Activated CD4-positive, alpha-beta T cell treated with anti-CD3 and anti-CD28 coated beads for 24 hours (primary cell): ENCODE measurements around the gene RAB29.

Source experiments
- DNase-seq, 2 donors: peaks; one replicate each; pipeline ENCODE4 v3.0.0-alpha.2; 2020; ENCODE audit warnings: low read depth in 2 of 2

RAB29 gene

DNA sequence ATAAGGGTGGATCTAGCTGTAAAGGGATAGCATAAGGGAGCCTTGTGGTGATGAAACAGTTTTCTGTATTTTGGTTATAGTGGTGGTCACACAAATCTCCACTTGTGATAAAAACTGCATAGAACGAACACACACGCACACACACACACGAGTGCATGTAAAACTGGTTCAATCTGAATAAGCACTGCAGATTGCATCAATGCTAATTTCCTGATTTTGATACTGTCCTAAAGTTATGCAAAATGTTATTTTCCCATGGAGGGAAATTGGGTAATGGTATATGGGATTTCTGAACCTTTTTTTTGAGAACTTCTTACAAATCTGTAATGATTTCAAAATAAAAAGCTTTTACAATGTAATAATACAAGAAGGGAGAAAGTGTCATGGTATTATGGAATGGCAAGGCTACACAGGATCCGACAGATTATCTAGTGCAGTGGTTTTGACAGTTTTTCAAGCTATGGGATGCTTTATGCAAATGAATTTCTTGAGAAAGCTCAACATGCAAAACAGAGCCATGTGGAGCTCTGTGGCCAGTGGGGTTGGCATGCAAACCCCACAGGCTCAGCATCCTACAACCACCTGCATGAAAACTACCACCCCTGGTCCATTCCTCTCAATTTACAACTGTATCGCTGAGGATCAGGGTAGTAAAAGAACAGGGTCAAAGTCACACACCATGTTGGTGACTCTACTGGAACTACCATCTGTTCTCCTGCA is 18.9 kb upstream of the RAB29 start:
- DNase-seq = no peak

DNA sequence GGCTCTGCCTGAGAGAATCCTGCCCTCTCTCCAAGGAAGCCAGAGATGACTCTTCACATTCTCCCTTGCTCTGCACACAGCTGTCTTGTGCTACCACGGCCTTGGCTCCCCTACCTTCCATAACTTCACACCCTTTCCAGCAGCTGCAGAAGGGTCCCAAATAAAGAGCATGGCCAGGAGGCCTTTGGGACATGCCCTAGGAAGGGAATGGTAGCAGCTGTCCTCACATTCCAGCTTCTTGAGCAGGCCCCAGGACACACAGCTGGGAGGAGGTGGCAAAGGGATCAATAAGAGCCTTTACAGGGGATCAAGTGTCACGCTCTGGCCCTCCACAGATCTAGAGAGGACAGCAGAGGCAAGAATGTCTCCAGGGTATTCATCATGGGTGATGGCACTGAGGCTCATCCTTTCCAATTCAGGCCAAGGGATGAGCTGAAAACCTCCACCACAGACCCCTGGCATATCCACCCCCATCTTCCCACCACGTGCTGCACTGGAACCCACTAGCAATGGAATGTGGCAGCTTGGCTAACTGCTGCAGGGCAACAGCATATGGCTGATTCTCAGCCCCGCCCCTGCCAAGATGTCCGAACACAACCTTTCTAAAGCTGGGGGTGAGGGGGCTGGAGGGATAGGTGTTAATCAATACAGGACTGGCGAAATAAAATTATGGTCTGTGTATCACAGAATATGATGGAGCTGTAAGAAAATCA is 17.8 kb upstream of the RAB29 start:
- no peak for DNase-seq

DNA sequence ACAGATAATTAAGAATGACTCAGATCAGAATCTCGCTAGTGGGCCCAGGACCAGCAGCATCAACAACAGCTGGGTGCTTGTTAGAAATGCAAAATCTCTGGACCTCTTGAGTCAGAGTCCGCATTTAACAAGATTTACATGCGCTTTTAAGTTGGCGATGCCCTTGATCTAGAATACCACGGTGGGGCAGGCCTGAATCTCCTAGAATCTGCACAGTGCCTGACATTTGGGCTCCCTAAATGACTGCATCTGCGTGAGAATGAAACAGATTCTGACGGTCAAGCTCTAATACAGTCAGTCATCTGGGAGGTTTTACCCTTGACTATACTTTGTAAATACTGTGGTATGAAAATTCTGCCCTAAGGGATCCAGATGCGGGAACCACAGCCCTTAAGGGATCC is 17.2 kb upstream of the RAB29 start:
- no peak for DNase-seq

DNA sequence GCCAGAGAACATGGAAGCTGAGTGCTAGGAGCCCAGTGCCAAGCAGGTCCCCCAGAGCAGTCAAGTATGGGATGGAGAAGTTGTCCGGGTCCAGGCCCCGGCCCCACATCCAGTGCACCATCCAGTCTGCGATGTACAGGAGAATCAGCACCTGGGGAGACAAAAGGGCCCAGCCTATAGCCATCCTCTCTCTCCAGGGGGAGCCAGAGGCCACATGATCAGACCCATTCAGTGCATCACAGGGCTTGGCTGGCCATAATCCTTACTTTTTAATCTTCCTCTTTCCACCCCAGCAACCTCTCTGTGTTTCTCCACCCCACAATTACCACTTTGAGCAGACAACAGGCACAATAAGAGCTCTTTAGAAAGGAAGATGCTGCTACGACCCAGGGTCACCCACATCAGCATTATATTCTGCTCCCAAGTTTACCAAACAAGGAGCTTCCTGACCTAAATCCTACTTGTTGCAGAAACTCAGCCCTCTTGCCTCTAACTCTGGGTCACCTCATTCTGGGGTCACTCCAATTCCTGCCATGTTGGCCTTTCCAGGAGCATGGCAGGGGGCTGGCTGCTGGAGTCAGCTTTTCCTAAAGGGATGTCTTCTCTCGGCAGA is 16.4 kb upstream of the RAB29 start:
- DNase-seq = peak in 1 of 2 donors; percentile 38

DNA sequence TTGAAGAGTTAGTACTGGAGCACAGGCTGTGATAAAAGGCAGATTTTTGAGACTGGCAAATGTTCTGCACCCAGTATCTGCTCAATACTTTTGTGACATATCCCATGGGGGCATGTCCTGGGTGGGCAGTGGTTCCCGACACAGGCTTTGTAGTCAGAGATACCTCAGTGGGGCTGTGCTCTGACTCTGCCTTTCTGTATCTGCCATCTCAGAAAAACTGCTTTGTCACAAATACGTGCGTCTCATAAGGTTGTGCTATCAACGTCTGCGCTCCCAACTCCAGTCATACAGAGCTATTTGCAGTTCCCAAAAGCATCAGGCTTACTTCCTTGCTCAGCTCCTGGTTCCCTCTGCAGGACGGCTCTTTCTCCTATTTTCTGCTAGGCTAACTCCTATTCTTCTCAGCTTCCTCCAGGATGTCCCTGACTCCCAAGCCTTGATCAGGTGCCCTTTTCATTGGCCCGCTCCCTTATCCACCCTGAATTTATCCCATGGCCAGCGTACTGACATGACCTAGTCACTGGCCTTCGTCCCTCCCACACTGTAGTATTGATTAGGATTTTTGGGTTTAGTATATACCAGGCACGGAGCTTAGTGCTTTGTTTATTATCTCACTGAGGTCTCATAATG is 12.1 kb upstream of the RAB29 start:
- no peak for DNase-seq

DNA sequence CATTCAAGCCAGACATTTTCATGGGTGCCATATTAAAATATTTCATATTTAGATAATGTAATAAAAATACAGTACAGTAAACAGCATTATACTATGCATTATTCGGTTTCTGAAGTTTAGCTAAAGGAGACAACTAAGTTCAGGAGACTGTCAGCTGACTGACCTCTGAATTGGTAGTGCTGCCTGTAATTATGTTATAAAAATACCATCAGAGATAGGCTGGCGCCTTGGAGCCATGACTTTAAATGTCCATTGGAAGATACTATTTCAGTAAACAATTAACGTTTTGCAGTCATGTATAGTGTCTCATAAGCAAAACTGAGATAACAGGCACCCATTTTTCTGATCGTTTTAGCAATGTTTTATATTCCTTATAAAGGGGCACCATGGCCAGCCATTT is 11.3 kb upstream of the RAB29 start:
- DNase-seq = no peak

DNA sequence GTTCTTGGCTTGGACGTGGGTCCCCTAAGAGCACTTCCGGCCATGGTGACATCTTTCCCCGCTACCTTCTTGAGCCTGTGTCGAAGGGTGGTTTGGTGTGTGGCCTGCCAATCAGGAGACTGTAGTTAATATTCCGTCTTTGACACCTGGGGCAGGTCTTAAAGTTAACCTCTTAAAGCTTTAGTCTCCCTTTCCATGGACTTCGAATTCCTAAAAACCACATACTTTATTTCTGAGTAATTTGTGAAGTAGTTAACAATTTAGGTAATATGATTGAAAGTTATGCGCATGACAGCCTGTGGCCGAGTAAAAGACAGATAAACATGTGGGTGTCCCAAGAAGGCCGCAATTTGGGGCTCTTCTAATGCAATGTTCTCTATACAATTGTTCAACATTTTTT is 10.2 kb upstream of the RAB29 start:
- no peak for DNase-seq

DNA sequence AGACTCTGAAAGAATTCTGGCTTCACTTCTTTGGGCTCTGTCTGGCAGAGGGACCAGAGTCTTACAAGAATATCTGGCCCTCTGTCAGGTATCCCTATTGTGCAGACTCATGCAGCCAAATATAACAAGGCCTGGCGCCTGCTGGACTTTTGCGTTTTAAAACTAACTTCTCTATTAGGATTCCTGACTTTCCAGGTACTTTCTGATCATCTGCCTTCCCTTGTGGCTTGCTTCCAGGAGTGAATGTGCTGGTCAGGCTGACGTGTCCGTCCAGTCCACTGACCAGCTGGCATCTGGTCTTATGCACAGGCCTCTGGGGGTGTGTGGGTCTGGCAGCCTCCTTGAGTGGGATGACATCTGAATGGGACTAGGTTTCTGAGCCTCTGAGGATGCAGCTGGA is 8.6 kb upstream of the RAB29 start:
- no peak for DNase-seq

DNA sequence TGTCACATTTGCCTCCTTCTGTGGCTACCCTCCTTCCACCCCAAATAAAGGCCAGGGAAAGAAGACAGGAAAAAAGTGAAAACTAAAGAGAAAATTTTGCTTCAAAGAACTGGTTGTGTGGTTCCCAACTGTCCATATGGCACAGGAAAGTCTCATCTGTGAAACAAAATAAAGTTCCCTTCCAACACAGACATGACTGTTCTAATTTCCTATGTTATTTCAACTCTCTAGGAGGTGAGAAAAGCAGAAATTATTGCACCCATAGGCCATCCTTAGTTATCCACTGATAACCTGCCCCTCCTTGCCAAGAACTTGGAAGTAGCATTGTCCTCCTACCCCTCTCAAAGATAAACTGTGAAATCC is 8.1 kb upstream of the RAB29 start:
- DNase-seq = no peak

DNA sequence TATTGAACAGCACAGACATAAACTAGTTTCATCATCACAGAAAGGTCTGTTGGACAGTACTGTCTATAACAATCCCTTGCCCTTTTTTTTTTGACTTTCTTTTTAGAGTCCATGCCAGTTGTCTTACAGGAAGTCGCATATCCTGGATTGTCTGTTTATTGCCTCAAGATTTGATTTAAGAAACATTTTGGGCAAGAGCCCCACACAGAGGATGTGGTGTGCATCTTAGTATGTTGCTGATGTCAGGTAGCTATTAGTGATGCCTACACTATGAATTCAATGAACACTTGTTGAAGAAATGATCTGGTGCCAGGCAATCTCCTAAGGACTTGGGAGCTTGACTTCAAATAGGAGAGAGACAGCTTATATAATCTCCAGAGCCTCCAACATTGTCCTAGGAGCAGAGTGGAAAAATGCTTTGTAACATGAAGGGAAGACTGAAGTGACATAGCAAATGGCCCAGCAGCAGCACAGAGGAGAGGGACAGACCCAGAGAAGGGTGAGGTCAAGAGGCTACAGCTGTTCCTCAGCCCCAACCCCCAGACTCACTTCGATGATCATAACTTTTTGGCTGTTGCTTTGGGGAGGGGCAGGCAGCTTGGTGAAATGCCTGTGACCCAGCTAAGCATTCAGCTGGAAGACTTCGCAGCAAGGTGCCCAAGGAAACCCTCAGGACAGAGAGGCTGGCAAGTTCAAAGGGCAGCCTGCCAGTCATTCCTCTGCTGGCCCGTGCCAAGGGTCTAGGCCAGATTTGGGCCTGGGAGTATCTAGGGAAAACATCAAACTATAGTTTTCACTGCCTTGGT is 7.5 kb upstream of the RAB29 start:
- no peak for DNase-seq

DNA sequence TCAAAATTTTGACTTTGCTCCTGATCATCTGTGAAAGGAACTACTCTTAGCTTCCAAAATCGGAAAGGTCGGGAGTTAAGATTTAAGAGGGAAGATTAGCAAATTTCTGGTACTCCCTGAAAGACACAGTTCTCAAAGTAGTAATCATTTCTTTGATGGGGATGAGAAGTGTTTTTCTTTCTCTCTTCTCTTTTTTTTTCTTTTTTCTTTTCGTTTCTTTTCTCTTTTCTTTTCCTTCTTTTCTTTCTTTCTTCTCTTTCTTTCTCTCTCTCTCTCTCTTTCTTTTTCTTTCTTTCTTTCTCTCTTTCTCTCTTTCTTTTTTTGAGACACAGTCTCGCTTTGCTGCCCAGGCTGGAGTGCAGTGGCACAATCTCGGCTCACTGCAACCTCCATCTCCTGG is 5.1 kb upstream of the RAB29 start:
- DNase-seq = no peak

DNA sequence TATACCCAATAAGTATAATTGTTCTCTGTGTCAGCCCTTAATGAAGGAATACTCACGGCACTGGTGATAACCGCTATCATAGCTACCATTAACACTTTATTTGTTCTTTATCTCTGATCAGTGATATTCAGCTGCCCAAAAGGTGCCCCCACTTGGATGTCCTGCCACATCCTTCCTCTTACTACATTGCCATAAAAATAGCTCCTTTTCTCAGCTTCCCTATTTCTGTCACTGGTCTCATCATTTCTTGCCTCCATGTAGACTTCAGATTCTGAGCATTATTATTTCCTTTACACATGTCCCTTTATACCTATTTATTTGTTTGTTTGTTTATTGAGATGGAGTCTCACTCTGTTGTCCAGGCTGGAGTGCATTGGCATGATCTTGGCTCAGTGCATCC is 2.7 kb upstream of the RAB29 start:
- no peak for DNase-seq

DNA sequence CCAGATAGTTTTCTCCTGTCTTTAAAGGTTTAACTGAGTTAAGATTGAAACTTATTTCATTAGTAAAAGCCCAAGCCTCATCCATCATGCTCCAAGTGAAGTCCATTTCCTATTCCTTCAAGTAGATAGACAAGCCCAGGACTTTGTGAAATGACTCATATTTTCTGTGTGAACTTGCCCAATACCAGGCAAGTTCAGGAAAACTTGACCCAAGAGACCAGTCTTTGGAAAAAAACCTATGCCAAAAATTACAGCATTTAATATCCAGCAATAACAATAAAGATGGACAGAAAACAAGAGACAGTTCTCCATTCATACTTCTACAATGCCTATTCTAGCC is 405 bp upstream of the RAB29 start:
- no peak for DNase-seq

DNA sequence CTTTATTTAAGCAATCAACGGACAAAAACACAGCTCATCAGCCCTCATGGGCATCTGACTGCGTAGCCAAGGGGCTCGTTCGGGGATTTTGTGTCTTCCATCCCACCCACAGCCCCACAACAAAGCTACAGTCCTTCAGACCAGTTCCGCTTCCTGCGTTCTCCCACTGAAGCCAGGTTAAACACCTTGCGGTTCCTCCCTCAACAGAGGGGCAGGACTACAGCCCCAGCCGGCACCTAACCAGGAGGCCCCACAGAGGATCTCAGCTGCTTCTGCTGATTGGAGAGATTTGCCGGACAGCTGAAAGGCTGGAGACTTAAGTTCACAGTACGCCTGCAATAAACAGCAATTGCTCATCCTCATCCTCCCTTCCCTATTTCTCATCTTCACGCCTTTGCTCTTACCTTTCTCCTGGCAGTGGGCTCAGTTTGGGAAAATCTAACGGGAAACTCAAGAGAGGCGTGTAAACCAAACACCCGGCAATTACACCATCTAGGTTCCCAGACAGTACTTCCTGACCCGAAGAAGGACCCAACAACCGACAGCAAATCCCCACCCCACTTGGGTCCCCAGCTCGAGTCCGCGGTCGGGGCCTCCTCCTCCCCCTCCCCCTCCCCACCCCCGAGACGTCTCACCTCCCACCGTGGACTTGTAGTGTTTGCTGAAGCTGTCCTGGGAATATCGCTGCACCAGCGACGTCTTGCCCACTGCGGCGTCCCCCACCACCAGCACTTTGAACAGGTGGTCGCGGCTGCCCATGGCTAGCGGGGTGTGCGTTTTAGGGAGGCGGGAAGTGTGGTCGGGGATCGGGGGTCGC is 876 bp downstream of the RAB29 start:
- peak in 1 of 2 donors; percentile 16 for DNase-seq

DNA sequence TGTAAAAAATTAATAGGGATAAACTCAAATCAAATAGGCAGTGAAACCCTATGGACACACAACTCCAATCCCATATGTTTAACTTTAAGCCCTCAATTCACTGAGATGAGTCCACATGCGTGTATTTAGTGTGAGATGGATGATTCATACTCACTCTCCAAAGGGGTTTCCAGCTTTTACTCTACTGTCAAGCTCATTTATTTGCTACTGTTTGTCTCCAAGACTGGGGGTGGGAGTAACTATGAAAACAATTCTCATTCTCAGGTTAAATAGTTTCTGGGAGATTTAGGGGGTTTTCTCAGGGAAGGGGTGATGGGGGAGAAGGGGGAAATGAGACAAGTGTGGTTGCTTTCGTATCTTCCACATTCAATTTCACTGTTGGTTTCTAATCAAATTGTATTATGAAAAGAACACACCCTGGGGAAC is 2.7 kb downstream of the RAB29 start:
- no peak for DNase-seq

DNA sequence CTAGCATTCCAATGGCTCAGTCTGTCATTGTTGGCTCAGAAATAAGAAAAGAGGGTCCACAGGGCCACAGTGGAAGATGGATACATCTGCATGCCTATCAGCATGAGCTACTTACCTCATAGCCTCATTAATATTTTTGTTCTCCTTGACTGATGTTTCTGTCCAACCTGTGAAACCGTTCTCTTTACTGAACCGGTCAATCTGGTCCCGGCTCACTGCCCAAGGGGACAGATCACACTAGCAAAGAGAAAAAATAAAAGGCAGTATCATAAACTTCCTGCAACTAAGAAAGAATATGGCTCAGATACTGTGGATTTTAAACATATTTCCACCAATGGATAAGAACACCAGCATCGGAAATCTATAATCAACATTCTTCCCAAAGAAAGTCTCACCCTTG is 4.7 kb downstream of the RAB29 start:
- DNase-seq = no peak

DNA sequence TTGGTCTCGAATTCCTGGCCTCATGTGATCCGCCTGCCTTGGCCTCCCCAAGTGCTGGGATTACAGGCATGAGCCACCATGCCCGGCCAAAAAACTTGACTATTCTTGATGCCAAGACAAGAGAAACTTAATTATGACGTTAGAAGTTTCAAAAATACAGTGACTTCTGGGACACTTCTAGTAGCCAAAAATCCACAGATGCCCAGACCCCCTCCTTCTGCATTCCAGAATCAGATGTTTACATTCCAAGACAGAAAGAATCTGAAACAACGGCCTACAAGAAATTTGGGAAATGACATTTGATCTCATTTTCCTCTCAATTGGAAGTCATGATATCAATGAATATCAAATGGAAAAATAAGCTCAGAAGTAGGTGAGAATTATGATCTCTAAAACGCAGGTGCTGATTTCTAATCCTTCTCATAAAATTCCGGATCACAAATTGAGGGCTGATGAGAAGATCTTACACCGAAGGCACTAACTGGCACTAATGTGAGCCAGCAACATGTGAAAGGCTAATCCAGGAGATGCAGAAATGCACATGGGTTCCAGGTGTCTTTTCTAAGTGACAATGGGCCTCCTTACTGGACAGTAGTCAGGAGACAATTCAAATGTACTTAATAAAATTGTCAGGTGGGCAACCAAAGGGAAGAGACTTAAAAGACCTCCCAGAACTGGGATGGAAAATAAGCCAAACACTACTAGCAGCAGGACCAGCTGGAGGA is 5.5 kb downstream of the RAB29 start:
- no peak for DNase-seq

DNA sequence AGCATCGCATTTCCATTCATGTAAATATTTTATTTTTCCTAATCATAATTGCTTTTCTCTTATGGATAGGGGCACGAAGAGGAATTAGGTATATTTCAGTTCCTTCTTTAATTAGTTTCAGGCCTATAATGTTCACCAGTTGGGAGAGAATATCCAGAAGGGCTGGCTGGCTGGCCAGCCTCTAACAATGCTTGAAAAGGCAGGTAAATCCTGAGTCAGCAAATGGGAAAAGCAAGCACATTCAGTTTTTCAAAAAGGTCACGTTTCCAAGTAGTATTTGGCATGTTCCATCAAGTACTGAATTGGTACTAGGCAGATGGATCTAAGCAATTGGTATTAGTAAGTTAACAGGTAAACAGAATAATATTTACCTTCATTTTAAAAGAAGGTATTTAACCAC is 8.0 kb downstream of the RAB29 start:
- DNase-seq = no peak

DNA sequence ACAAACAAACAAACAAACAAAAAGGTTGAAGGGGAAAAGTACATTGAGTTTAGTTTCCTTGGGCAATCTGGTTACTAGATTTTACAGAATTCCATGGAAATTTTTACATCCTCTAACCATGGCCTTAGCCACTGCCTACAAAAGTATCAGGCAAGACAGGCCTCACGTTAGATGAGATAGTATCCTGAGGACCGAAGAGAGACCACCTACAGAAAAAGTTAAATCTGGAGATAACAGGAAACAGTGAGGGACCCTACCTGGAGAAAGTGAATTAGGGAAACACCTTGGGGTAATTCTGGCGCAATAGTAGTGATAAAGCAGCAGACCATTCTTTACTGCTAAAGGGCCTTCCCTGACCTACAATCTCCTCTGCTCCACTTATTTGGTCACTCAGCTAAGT is 8.7 kb downstream of the RAB29 start:
- no peak for DNase-seq

DNA sequence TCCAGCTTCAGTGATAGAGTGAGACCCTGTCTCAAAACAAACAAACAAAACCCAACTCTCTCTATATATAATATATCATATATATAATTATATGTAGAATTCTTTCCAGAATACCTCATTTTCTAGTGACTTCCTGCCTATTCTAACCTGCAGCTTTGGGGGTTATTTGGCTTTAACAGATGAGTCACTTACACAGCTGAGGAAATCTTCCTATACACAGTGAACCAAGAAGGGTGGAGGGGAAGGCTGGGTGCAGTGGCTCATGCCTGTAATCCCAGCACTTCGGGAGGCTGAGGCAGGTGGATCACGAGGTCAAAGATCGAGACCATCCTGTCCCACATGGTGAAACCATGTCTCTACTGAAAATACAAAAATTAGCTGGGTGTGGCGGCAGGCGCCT is 9.2 kb downstream of the RAB29 start:
- DNase-seq = no peak

DNA sequence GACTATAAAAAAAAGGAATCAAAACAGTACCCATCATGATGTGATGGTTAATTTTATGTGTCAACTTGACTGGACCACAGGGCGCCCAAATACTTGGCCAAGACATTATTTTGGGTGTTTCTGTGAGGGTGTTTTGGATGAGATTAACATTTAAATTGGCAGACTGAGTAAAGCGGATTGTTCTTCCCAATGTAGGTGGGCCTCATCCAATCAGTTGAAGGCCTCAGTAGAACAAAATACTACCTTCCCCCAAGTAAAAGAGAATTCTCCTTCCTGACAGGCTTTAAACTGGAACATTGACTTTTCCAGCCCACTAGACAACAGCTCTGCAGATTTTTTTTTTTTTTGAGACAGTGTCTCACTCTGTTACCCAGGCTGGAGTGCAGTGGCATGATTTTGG is 10.7 kb downstream of the RAB29 start:
- DNase-seq = no peak
